NCI-H2227 (cell line): Measurements from ENCODE around the gene HOXD1.
A peak's percentile ranks its signal among the peaks of the same experiment; 100 is the strongest.

Experiments used
- DNase-seq: peaks from one replicate; lab custom pipeline; 2025; ENCODE audit not compliant: unreplicated experiment; lab: John Stamatoyannopoulos, UW

The HOXD1 gene

GRCh38 chr2:176164611-176165369 is 23.7 kb upstream of the HOXD1 start:
- no peak for DNase-seq

GRCh38 chr2:176165370-176166050 is 23.0 kb upstream of the HOXD1 start:
- DNase-seq = no peak

- DNase-seq = no peak
Measured at GRCh38 chr2:176166272-176166671, 22.2 kb upstream of the HOXD1 start.

GRCh38 chr2:176167398-176167797 is 21.1 kb upstream of the HOXD1 start:
- DNase-seq = no peak

GRCh38 chr2:176169181-176169580 is 19.3 kb upstream of the HOXD1 start:
- DNase-seq = no peak

GRCh38 chr2:176169711-176170110 is 18.8 kb upstream of the HOXD1 start:
- no peak for DNase-seq

GRCh38 chr2:176170602-176171305 is 17.7 kb upstream of the HOXD1 start:
- DNase-seq = no peak

- no peak for DNase-seq
Measured at GRCh38 chr2:176171351-176172006, 17.0 kb upstream of the HOXD1 start.

GRCh38 chr2:176172007-176172894 is 16.2 kb upstream of the HOXD1 start:
- no peak for DNase-seq

GRCh38 chr2:176172895-176173566 is 15.4 kb upstream of the HOXD1 start:
- no peak for DNase-seq

- no peak for DNase-seq
Measured at GRCh38 chr2:176173567-176174381, 14.7 kb upstream of the HOXD1 start.

GRCh38 chr2:176174382-176174823 is 14.1 kb upstream of the HOXD1 start:
- DNase-seq = no peak

GRCh38 chr2:176174824-176175708 is 13.4 kb upstream of the HOXD1 start:
- peak; percentile 37 for DNase-seq

GRCh38 chr2:176175709-176176607 is 12.5 kb upstream of the HOXD1 start:
- no peak for DNase-seq

- DNase-seq = no peak
Measured at GRCh38 chr2:176177580-176178037, 10.9 kb upstream of the HOXD1 start.

- DNase-seq = peak; percentile 74
Measured at GRCh38 chr2:176178038-176178756, 10.3 kb upstream of the HOXD1 start.
